ENCODE measurements around the gene INSYN2B.

DNA sequence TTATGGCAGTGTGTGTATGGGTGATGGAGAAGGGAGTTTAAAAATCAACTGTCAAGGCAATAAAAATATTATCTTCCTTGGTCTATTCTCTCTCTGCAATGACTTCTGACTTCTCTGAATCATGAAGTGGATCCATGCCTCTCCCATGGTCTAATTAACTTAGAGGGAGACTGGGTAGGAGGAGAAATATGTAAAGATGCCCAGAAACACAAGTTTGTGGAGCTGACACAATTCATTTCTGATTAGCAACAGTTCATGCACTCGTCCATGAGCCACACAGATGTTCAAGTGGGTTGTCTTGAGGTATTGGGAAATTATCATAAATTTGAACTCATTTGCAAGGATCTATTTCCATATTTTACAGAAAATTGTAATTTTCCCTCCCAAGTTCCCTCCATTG lies 38.1 kb downstream of the INSYN2B start:
- no peak for TF ChIP-seq POLR2A (IDR thresholded peaks at IDR 0.05; ENCODE audit: low read depth, low read length)
- TF ChIP-seq, protein P1, sequence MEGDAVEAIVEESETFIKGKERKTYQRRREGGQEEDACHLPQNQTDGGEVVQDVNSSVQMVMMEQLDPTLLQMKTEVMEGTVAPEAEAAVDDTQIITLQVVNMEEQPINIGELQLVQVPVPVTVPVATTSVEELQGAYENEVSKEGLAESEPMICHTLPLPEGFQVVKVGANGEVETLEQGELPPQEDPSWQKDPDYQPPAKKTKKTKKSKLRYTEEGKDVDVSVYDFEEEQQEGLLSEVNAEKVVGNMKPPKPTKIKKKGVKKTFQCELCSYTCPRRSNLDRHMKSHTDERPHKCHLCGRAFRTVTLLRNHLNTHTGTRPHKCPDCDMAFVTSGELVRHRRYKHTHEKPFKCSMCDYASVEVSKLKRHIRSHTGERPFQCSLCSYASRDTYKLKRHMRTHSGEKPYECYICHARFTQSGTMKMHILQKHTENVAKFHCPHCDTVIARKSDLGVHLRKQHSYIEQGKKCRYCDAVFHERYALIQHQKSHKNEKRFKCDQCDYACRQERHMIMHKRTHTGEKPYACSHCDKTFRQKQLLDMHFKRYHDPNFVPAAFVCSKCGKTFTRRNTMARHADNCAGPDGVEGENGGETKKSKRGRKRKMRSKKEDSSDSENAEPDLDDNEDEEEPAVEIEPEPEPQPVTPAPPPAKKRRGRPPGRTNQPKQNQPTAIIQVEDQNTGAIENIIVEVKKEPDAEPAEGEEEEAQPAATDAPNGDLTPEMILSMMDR (conservative IDR thresholded peaks at IDR 0.05; ENCODE audit: low read depth, low read length): no peak
